HepG2 (cell line): ENCODE results near the gene EEA1. TPM values are rescaled to one million over a fixed set of nuclear protein-coding genes. Genes with fewer than 3 reads are reported as not detected.

Experiments
- EED ChIP-seq: sonication (generic); formaldehyde crosslinking; IDR thresholded peaks from 2 replicates; pipeline ENCODE4 v1.5.0; 2020; ENCODE audit warnings: mild to moderate bottlenecking, missing genetic modification reagents
- GRHL1 ChIP-seq: sonication (generic); formaldehyde crosslinking; conservative IDR thresholded peaks from 2 replicates; pipeline ENCODE4 v1.8.0; 2022; ENCODE audit warnings: missing genetic modification reagents
- HNF1A ChIP-seq, 2 experiments: sonication (generic) in 1 of 2; formaldehyde crosslinking in 1 of 2; IDR thresholded peaks; 2 replicates each; pipeline versions ENCODE4 v1.4.0 to v1.6.1; 2016 to 2020; ENCODE audit warnings: borderline replicate concordance in 1 of 2, low read depth in 1 of 2, mild to moderate bottlenecking in 1 of 2, missing genetic modification reagents in 1 of 2
- MED1 ChIP-seq: sonication (generic); formaldehyde crosslinking; IDR thresholded peaks from 2 replicates; pipeline ENCODE4 v1.4.0; 2020; ENCODE audit warnings: missing genetic modification reagents
- MLLT10 ChIP-seq: sonication (generic); formaldehyde crosslinking; IDR thresholded peaks from 2 replicates; pipeline ENCODE4 v1.4.0; 2020; ENCODE audit warnings: missing genetic modification reagents
- PTBP1 ChIP-seq: fragments of 200-400 bp; formaldehyde crosslinking; IDR thresholded peaks from 2 replicates; pipeline ENCODE4 v1.6.1; 2018; ENCODE audit warnings: low read length, low read depth; ENCODE audit not compliant: poor library complexity, severe bottlenecking
- SAFB2 ChIP-seq: sonication (generic); formaldehyde crosslinking; IDR thresholded peaks from 2 replicates; pipeline ENCODE4 v1.5.1; 2020; ENCODE audit warnings: missing genetic modification reagents, low read depth, mild to moderate bottlenecking, borderline replicate concordance
- SMARCC2 ChIP-seq: fragments of 450-650 bp; IDR thresholded peaks from 2 replicates; pipeline ENCODE4 v1.6.1; 2017; ENCODE audit warnings: antibody characterized with exemption, mild to moderate bottlenecking
- SP140L ChIP-seq: sonication (generic); formaldehyde crosslinking; IDR thresholded peaks from 2 replicates; pipeline ENCODE4 v1.4.0; 2020; ENCODE audit warnings: missing genetic modification reagents, borderline replicate concordance
- THAP7 ChIP-seq: sonication (generic); formaldehyde crosslinking; IDR thresholded peaks from 2 replicates; pipeline ENCODE4 v1.8.1; 2023; ENCODE audit warnings: mild to moderate bottlenecking, missing genetic modification reagents
- ZBTB14 ChIP-seq: sonication (generic); formaldehyde crosslinking; IDR thresholded peaks from 2 replicates; pipeline ENCODE4 v1.4.0; 2020; ENCODE audit warnings: missing genetic modification reagents
- ZFP37 ChIP-seq: sonication (generic); formaldehyde crosslinking; IDR thresholded peaks from 2 replicates; pipeline ENCODE4 v1.4.0; 2020; ENCODE audit warnings: missing genetic modification reagents, borderline replicate concordance
- ZFP82 ChIP-seq: sonication (generic); formaldehyde crosslinking; IDR thresholded peaks from 2 replicates; pipeline ENCODE4 v1.5.1; 2020; ENCODE audit warnings: mild to moderate bottlenecking, missing genetic modification reagents, borderline replicate concordance
- ZKSCAN5 ChIP-seq: sonication (generic); formaldehyde crosslinking; IDR thresholded peaks from 2 replicates; pipeline ENCODE4 v1.5.1; 2020; ENCODE audit warnings: mild to moderate bottlenecking, missing genetic modification reagents
- ZNF230 ChIP-seq: sonication (generic); formaldehyde crosslinking; IDR thresholded peaks from 2 replicates; pipeline ENCODE4 v1.4.0; 2020; ENCODE audit warnings: mild to moderate bottlenecking, missing genetic modification reagents
- ZNF749 ChIP-seq: sonication (generic); formaldehyde crosslinking; IDR thresholded peaks from 2 replicates; pipeline ENCODE4 v1.8.0; 2022; ENCODE audit warnings: mild to moderate bottlenecking, missing genetic modification reagents, moderate library complexity, borderline replicate concordance
- ZNF800 ChIP-seq: sonication (generic); formaldehyde crosslinking; IDR thresholded peaks from 2 replicates; pipeline ENCODE4 v1.4.0; 2020; ENCODE audit warnings: missing genetic modification reagents
- polyA plus RNA-seq, 8 experiments: library from polyadenylated mRNA; depleted of rRNA in 3 of 8; stranded (reverse) in 7 of 8; unstranded in 1 of 8; fragments of >200 nt; fragmentation: Illumina TruSeq in 4 of 8; extraction: Trizol in 4 of 8; gene quantifications; 2 replicates each; pipeline versions ENCODE4 v1.2.1 to v1.2.3, GENCODE V29; 2011 to 2016; ENCODE audit warnings: low read depth in 4 of 8, missing spikeins in 1 of 8, mixed read lengths in 1 of 8; ENCODE audit not compliant: insufficient read depth in 1 of 8
- total RNA-seq, 5 experiments: library from RNA; depleted of rRNA; stranded (reverse); fragments of >200 nt; fragmentation: Illumina TruSeq; extraction: Trizol; gene quantifications; 2 replicates each; pipeline ENCODE4 v1.2.3, GENCODE V29; 2016; ENCODE audit warnings: low read depth in 1 of 5

Gene EEA1
- total and polyA plus RNA-seq, 2 of the 13 experiments (the other 11 are each of a cell fraction or from before 2014, with no cell fraction given) = 5.0 to 19.3 TPM

GRCh38 chr12:92928962-92929915, at the start of gene EEA1 (continued):
- no peak for TF ChIP-seq HNF1A (IDR thresholded peaks at IDR 0.05; ENCODE audit: low read depth)
- peak; percentile 66; the same call in 1 of the 2 replicates for TF ChIP-seq HNF1A (CRISPR knock-in tag; IDR thresholded peaks at IDR 0.05; ENCODE audit: borderline replicate concordance)
- peak; percentile 33; the same call in 1 of the 2 replicates for TF ChIP-seq ZFP82 (CRISPR knock-in tag)
- peak; percentile 91 for TF ChIP-seq ZNF749 (CRISPR knock-in tag)
- peak; percentile 83 for TF ChIP-seq MED1 (CRISPR knock-in tag)
- no peak for TF ChIP-seq PTBP1
- no peak for TF ChIP-seq ZKSCAN5
- TF ChIP-seq ZNF800 (CRISPR knock-in tag) = peak; percentile 51; the same call in 1 of the 2 replicates
- TF ChIP-seq ZNF230 (CRISPR knock-in tag) = peak; percentile 94
- TF ChIP-seq THAP7 (CRISPR knock-in tag) = peak; percentile 83
- TF ChIP-seq ZFP37 = no peak; the same call in 1 of the 2 replicates
- TF ChIP-seq SP140L (CRISPR knock-in tag) = no peak; the same call in 1 of the 2 replicates
- TF ChIP-seq GRHL1 = no peak
- TF ChIP-seq EED (CRISPR knock-in tag) = peak; percentile 87
- peak; percentile 79 for TF ChIP-seq SAFB2 (CRISPR knock-in tag)
- no peak for TF ChIP-seq MLLT10 (CRISPR knock-in tag)
- TF ChIP-seq SMARCC2 = no peak
- peak; percentile 88 for TF ChIP-seq ZBTB14 (CRISPR knock-in tag)
